ENCODE data around the gene WDR87. TPM values are rescaled to one million over a fixed set of nuclear protein-coding genes. Genes with fewer than 3 reads are reported as not detected.

WDR87 gene
- total RNA-seq, 1 donor from 2014 or later: not detected

- no peaks in the 10 kb centered on the region for H3K9me3 Mint-ChIP-seq (ENCODE audit: unreplicated experiment)
- TF ChIP-seq CTCF (IDR thresholded peaks at IDR 0.05; ENCODE audit: unreplicated experiment): no peak
- peaks cover 10% of the 10 kb centered on the region for H3K4me1 Mint-ChIP-seq (ENCODE audit: unreplicated experiment)
- no peak overlapping the region for H3K4me3 Mint-ChIP-seq (ENCODE audit: unreplicated experiment)
- peaks cover 5% of the 10 kb centered on the region for H3K36me3 Mint-ChIP-seq (ENCODE audit: low read depth, unreplicated experiment)
- no peak overlapping the region for H3K27ac Mint-ChIP-seq (ENCODE audit: unreplicated experiment)
- H3K27me3 Mint-ChIP-seq (ENCODE audit: unreplicated experiment): peaks cover 1% of the 10 kb centered on the region
- no peak for DNase-seq (ENCODE audit: low spot score)
Observed at GRCh38 chr19:37946132-37946531, 39.7 kb upstream of the WDR87 start.

DNA sequence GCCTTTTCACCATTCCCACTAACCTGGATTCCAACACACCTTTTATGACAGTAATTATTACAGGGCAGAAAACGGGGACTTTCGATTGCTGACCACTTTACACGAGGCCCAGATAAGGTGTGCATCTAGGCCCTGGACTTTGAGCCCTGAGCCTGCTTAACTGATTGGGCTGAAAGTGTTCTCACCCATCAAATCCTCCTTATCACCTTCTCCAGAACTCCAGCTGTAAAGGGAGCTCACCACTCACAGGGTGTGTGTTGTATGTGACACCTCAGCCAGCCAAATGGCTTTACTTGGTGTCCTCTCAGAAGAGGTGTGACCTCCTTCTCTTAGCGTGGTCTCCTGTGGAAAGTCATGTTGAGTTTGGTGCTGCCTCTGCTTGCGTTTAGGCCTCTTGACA lies 37.1 kb upstream of the WDR87 start:
- no peak for TF ChIP-seq CTCF (IDR thresholded peaks at IDR 0.05; ENCODE audit: unreplicated experiment)
- no peak overlapping the region for H3K27ac Mint-ChIP-seq (ENCODE audit: unreplicated experiment)

GRCh38 chr19:37942516-37942902 lies 36.1 kb upstream of the WDR87 start:
- no peak for DNase-seq (ENCODE audit: low spot score)
- Mint-ChIP-seq H3K27ac (ENCODE audit: unreplicated experiment) (no peak overlapping the region), H3K4me3 (ENCODE audit: unreplicated experiment) (no peak overlapping the region), H3K36me3 (ENCODE audit: low read depth, unreplicated experiment) (peaks cover 9% of the 10 kb centered on the region), H3K27me3 (ENCODE audit: unreplicated experiment) (peaks cover 3% of the 10 kb centered on the region), H3K9me3 (ENCODE audit: unreplicated experiment) (no peaks in the 10 kb centered on the region), H3K4me1 (ENCODE audit: unreplicated experiment) (no peaks in the 10 kb centered on the region)
- no peak for TF ChIP-seq CTCF (IDR thresholded peaks at IDR 0.05; ENCODE audit: unreplicated experiment)

More for the DNA sequence above, 37.1 kb upstream of the WDR87 start:
- DNase-seq (ENCODE audit: low spot score): no peak
- peaks cover 9% of the 10 kb centered on the region for H3K36me3 Mint-ChIP-seq (ENCODE audit: low read depth, unreplicated experiment)
- H3K9me3 Mint-ChIP-seq (ENCODE audit: unreplicated experiment): no peaks in the 10 kb centered on the region
- no peak overlapping the region for H3K4me3 Mint-ChIP-seq (ENCODE audit: unreplicated experiment)
- peaks cover 1% of the 10 kb centered on the region for H3K27me3 Mint-ChIP-seq (ENCODE audit: unreplicated experiment)
- H3K4me1 Mint-ChIP-seq (ENCODE audit: unreplicated experiment): no peaks in the 10 kb centered on the region

GRCh38 chr19:37941782-37942515 lies 35.6 kb upstream of the WDR87 start:
- H3K4me1 Mint-ChIP-seq (ENCODE audit: unreplicated experiment): no peaks in the 10 kb centered on the region
- peaks cover 3% of the 10 kb centered on the region for H3K27me3 Mint-ChIP-seq (ENCODE audit: unreplicated experiment)
- H3K4me3 Mint-ChIP-seq (ENCODE audit: unreplicated experiment): no peak overlapping the region
- H3K27ac Mint-ChIP-seq (ENCODE audit: unreplicated experiment): no peak overlapping the region
- no peaks in the 10 kb centered on the region for H3K9me3 Mint-ChIP-seq (ENCODE audit: unreplicated experiment)
- peaks cover 9% of the 10 kb centered on the region for H3K36me3 Mint-ChIP-seq (ENCODE audit: low read depth, unreplicated experiment)
- no peak for TF ChIP-seq CTCF (IDR thresholded peaks at IDR 0.05; ENCODE audit: unreplicated experiment)
- DNase-seq (ENCODE audit: low spot score): no peak

- H3K27ac Mint-ChIP-seq (ENCODE audit: unreplicated experiment): no peak overlapping the region
- TF ChIP-seq CTCF (IDR thresholded peaks at IDR 0.05; ENCODE audit: unreplicated experiment): no peak
- H3K27me3 Mint-ChIP-seq (ENCODE audit: unreplicated experiment): peaks cover 6% of the 10 kb centered on the region
- H3K4me3 Mint-ChIP-seq (ENCODE audit: unreplicated experiment): no peak overlapping the region
- peaks cover under 1% of the 10 kb centered on the region for H3K4me1 Mint-ChIP-seq (ENCODE audit: unreplicated experiment)
- H3K9me3 Mint-ChIP-seq (ENCODE audit: unreplicated experiment): no peaks in the 10 kb centered on the region
- no peak for DNase-seq (ENCODE audit: low spot score)
- H3K36me3 Mint-ChIP-seq (ENCODE audit: low read depth, unreplicated experiment): peaks cover 25% of the 10 kb centered on the region
Observed at GRCh38 chr19:37938353-37938752, 32.0 kb upstream of the WDR87 start.

All from endothelial cell (in vitro differentiated cells).